HG02588 (cell line): ENCODE data around the gene DCST2.
"Not testable (repeated sequence)": the region's sequence is repeated elsewhere in the genome, so short reads cannot be mapped to it uniquely, and the experiment has no call there.

Source experiments
- ATAC-seq: cut with Tn5 transposase; IDR thresholded peaks from one replicate; pipeline ENCODE4 v1.9.1; 2021; ENCODE audit warnings: mild to moderate bottlenecking, moderate library complexity; ENCODE audit not compliant: unreplicated experiment

The DCST2 gene

DNA sequence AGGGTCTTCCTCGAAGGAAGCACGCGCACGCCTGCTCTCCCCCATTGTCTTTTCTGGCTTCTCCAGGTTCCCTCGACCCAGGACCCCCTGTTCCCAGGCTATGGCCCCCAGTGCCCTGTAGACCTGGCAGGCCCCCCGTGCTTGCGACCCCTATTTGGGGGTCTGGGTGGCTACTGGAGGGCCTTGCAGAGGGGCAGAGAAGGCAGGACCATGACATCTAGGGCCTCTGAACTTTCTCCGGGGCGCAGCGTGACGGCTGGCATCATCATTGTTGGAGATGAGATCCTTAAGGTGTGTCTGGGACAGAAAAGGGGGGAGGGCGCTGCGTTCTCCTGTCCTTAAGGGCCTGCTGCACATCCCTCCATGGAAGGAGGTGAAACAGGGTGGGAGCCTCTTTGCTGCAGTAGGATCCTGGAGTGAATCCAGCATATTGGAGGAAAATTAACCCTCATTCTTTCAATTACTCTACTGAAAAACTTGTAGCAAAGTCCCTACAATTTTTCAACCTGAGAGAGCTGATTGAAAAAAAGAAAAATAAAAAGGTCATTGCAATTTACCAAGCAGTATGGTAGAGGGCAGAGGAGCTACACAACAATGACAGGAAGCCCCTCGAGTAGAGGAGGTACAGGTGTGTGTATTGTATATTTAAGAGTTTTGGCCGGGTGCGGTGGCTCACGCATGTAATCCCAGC is 49.7 kb downstream of the DCST2 start:
- ATAC-seq: no peak

DNA sequence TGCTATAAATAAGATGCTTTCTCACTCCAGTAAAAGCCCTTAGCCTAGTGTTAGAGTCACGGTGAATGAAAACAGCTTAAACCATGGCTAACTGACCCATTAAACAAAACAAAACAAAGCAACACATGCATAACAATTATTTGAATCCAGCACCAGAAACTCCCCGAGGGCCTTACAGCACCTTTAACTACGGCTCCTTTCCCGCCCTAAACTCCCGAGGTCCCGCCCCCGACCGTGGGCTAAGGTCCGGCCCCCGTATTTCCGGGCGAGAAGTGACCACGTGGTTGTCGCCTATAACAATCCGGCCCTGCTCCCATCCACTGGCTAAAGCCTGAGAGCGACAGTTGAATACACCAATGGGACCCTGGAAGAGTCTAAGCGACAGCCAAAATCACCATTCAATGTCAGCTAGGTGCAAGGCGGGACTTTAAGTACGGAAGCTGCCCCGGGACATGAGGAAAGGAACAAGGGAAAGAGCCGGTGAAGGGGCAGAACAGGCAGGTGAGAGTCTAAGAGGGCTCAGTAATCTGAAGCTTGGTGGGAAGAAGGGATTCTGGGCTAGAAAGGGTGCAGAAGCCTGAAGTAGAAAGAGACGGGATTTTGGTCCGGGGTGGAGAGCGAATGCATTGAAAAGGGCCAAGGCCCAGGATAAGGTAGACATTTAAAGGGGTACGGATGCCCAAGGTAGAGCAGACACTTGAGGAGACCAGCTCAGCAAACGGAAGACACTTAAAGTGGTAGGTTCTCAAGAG is 50.5 kb downstream of the DCST2 start, which contains the start of gene FLAD1:
TSS of gene FLAD1 (plus strand) at position 448 of the 752 bp plus-strand sequence. CDS start 351 bp downstream, outside the sequence.
- peak; percentile 99 for ATAC-seq

DNA sequence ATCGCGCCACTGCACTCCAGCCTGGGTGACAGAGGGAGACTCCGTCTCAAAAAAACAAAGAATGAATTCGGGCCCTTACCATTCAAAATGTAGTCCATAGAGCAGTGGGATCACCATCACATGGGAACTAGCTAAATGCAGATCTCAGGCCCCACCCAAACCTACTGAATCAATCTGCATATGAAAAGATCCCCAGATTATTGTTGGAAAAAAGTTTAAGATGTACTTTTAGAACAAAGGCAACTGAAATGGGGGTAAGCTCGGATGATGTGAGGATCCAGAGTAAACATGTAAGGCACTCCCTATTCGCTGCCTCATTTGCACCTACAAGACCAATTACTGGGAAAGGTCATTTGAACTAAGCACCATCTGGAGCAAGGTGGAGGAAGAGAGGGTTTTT is 51.2 kb downstream of the DCST2 start:
- no peak for ATAC-seq

DNA sequence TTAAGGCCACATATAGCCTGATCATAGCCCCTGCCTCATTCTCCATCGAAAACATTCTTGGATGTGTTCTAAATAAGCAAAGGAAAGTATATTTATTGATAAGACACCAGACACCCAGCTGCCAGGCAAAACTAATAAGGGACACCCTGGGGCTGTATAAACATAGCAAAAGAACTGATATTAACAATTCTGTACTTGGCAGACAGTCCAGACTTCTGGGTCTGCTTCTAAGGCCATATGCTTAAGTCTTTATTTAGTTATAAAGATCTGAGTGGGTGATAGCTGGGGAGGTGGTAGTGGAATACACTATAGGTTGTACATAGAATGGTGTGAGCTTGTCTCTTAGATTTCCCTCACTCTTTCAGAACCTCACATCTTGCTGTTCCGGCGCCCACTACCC is 55.2 kb downstream of the DCST2 start:
- ATAC-seq: no peak

DNA sequence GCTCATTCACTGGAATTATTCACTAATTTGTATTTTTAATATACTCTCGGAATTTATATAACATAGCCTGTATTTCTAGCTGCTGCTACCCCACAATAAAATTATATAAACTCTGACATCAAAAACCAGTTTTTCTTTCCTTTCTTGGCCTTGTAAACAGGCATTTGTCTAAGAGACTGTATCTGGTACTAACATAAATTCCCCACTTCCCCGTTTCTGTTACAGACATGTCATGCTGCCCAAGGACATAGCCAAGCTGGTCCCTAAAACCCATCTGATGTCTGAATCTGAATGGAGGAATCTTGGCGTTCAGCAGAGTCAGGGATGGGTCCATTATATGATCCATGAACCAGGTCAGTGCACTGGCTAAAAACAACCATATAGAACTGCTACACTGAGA is 55.8 kb downstream of the DCST2 start:
- ATAC-seq: not testable (repeated sequence)

DNA sequence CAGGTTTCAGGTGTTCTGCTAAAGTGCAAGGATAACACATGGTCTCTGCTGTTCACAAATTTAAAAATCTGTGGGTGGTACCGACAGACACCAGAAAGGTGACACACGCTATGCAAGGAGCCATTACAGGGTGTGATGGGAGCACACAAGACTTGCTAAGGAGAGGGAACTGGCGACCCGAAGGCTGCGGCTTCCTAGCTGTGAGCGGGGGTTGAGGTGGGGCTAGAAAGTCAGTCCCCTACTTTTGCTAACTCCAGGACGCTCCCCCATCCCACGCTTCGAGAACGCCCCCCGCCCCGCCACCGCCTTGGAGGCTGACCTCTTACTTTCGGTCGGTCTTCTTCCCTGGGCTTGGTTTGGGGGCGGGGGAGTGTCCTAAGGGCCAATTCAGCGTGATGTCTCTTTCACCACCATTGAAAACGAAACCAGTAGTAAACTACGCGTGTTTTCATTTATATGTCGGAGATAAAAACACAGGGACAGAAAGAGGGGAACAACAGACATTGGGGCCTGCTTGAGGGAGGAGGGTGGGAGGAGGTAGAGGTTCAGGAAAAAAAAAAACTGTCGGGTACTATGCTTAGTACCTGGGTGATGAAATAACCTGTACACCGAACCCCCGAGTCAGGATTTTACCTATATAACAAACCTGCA is 58.0 kb downstream of the DCST2 start:
- ATAC-seq: no peak

DNA sequence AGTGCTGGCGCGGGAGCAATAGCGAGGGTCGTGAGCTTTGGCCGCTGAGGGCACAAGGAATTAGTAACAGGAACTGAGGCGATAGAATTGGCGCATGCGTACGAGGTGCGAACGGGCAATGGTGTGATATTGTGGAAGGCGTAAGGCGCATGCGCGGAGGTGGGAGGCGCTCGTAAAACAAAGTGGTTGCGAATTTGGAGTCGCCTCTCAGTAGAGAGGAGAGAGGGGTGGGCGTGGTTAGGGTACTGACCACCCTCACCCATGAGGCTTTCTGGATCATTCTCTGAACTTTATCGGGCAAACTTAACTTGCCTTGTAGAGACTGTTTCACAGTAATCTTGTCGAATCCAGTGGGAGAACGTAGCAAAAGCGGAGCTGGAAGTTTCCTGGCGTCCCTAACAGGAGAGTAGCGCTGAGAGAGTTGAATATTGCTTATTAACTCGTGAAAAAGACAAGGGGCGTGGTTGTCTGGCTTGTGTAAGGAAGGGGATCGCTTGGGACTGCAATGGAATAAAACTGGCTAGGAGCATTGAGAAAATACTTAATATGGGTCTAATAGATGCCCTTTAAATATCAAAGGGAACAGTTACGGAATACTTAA is 58.7 kb downstream of the DCST2 start:
- ATAC-seq: peak; percentile 44

DNA sequence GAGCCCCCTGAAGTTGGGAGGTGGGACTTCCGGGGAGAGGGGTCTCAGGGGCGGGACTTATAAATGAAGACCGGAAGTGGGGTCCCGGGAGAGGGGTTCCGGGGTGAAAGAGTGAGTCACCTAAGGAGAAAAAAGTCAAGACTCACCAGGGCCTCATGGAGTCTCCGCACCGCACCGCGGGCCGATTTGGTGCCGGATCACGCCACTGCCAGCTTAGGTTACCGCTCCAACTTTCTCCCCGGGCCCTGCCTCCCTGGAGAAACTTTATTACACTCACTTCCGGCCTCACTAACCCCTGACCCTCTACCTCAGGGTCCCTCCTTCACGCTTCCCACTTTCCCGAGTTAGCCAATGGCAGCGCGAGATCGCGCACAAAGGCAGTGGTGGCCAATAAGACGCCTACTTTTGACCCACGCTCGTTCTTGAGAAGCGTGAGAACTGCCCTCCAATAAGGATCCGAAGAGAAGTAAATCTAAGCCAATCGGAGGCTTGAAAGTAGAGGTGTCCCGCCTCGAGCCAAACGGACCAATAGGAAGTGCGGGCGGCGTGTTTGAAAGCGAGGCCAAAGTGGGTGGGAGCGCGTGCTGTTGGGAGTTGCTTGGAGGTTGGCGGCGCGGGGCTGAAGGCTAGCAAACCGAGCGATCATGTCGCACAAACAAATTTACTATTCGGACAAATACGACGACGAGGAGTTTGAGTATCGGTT is 59.3 kb downstream of the DCST2 start, which contains the start of gene CKS1B:
TSS of gene CKS1B (plus strand) at position 580 of the 706 bp plus-strand sequence. CDS start at position 645, 65 bp downstream.
- ATAC-seq: peak; percentile 72

DNA sequence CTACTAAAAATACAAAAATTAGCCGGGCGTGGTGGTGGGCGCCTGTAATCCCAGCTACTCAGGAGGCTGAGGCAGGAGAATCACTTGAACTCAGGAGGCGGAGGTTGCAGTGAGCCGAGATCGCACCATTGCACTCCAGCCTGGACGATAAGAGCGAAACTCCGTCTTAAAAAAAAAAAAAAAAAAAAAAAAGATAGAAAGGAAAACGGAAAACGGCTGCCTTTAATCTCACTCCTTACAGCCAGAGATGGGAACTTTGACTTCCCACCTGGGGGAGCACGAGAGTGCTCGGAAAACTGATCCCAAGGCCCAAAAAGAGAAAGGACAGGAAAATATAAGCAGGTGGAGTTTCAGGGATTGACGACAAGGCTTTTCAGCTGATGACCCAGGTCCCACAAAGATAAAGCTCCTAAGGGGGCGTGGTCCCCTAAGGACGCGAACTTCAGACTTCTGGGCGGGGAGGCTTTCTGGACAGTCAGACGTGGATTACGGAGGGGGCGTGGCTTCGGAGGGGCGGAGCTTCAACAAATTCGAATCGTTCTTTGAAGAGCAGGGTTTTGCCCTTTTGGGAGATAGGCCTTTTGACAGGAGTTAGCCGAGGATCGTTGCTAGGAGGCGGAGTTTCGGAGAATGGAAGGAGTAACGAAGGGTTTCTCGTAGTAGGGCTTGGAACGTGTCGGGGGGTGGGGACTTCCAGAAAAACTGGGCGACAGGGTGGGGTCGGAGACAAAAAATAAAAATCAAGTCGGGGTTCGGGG is 60.1 kb downstream of the DCST2 start:
- no peak for ATAC-seq

DNA sequence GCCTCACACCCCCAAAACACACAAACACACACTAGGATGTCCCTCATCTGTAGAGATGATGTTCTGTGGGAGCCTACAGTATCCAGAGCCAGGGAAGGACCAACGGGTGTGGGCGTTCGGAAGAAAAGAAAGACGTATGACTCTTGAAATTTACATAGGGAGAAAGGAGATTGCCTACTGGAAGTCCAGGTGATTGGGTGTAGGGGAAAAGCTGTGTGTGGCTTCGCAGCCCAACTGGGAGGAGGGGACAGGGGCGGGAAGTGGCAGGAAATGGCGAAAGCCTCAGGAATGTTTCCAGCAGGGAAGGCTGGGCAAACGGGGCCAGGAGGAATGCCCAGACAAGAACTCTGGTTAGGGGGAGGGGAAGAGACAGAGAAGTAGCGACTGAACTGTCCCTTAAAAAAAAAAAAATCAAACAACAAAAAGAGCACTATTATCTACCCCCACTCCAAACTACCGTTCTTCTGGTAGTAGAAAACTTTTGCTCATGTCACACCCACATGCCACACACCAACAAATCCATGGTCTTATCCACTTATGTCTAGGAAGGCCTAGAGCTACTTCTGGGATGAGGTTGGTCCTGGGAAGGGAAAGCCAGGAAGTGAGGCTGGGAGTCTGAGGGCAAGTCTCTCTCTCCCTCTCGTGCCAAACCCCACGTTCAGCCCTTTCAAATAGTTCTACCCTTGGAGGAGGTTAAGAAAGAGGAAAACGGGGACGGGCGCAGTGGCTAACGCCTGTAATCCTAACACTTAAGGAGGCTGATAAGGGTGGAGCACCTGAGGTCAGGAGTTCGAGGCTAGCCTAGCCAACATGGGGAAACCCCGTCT is 60.9 kb downstream of the DCST2 start:
- no peak for ATAC-seq

DNA sequence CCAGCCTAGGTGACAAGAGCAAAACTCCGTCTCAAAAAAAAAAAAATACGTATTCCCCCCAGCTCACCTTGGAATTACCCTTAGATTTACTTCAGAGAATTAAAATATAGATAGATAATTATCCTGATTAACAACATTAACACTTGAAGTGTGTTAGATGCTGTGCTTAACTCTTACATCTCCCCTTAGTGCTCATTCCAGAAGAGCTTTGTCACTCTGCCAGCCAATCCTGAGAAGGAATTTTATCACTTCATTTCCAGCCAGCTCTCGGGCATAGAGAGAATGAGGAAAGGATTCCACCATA is 61.4 kb downstream of the DCST2 start:
- no peak for ATAC-seq

DNA sequence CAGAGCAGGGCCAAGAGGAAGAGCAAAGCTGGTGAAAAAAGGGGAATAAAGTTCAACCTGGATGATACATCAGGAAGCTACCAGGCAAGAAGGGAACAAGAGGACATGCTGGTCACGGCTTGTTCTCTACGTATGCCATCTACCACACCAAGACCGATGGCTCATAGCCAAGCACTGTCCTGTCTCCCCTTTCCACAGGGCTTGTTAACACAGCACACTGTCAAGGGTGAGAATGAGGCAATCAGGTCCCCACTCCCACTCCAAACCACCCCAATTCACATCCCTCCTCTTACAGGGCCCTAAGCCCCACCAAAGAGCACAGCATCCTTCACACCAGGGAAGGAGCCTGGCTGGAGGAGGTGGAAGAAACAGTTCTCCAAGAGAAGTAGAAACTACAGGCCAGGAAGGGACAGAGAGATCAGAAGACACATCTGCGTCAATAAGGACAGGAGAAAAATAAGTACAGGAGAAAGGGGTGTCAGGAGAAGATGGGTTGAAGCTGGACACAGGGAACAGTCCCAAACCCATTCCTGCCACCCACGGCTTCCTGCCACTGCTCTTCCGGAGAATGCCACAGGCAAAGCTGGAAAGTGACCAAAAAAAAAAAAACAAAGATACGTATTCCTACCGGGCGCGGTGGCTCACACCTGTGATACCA is 62.1 kb downstream of the DCST2 start:
- no peak for ATAC-seq

DNA sequence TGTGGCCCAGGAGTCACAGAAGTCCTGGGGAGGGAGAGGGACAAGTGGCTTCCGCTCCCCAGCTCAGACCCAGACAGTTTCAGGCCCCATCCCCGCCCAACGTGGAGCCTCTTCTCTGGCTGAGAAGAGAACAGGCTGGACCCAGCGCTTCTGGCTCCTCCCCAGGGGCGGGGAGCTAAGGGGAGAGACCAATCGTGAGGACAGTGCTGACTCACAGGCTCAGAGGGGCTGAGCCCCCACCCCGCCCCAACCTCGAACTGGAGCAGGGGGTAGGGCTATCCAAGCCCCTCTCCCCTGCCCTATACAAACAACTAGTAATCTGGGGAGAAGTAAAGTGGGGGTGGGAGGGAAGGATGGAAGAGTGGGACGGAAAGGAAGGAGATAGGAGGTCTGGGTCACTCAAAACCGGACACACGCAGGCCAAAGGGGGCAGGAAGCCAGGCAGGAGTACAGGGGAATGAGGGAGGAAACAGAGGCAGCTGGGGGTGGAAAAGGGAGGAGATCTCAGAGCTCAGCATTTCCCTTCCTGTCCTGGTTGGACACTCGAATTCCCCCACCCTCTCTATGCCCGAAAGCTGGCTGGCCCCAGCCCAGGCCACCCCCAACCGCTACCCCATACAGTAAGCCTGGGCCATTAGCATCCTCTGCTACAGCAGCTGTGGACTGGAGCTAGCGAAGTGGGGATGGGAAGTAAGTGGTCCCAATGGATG is 62.8 kb downstream of the DCST2 start, which contains the start of gene SHC1:
TSS of gene SHC1 (minus strand) at position 117 of the 710 bp plus-strand sequence. CDS start 221 bp downstream, outside the sequence.
- ATAC-seq: no peak

DNA sequence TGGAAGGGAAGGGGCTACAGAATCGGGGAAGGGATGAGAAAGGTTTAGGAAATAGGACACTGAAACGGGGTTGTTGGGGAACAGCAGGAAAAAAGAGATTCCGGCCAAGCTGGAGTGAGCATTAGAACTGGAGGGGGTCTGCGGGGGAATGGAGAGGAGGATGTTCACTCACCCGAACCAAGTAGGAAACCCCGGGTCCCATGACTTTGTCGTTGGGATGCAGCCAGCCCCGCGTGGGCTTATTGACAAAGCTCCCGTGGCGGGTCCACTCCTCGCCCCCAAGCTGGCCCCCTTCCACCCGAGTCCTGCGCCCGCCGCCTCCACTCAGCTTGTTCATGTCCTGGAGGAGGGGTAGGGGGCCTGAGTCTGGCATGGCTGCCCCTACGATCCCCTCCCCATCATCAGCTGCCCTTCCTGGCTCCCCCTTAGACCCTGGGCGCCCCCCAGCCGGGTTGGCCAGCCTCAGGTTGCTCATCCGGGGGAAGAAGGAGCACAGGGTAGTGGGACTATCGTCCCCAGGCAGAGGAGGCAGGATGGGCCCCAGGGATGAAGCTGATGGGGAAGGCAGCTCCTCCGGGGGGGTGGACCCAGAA is 63.6 kb downstream of the DCST2 start:
- no peak for ATAC-seq

DNA sequence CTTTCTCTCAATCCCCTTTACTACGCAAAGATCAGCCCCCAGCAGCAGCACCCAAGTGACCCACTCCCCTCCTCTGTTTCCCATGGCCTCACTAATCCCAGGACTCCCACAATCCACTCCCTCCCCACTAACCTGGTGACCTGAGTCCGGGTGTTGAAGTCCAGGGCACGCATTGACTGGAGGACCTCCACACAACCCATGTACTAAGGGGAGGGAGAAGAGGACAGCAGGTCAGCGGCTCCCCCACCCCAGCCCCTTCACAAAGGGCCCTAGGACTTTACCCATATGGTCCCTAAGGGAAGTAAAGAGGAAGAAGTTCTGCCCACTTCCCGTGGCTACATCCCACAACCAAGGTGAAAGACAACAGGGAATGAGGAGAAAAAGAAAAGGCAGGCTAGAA is 64.3 kb downstream of the DCST2 start:
- no peak for ATAC-seq

DNA sequence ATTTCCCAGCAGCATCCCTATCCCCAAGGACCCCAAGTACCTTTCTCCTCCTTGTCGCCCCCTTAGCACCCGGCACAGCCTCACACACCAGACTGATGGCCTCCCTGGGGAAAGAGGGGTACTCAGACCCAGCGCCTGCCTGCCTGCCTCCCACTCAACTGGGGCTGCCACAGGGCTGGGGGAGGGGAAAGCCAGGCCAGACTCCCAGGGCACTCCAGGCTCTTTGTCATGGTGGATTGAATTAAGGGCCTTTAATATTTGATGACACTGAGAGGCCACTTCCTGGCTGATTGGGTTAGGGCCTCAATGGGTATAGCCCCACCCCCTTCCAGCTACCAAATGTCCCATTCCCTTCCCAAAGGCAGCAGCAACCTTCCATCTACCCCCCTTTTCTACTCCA is 64.8 kb downstream of the DCST2 start:
- no peak for ATAC-seq
